Fibroblast of lung (primary cell): ENCODE data around the gene CHRND. TPM values are rescaled to one million over a fixed set of nuclear protein-coding genes. Genes with fewer than 3 reads are reported as not detected.

Experiments
- DNase-seq, 2 donors: peaks; one replicate each; pipeline versions ENCODE4 v3.0.0 to v3.0.0-alpha.2; 2010; ENCODE audit warnings: low read depth in 2 of 2
- H2AFZ ChIP-seq: 2 replicates; pipeline ENCODE4 v1.5.1; 2012; ENCODE audit warnings: low read length, control low read depth, inconsistent platforms
- H3K27ac ChIP-seq: 2 replicates; pipeline ENCODE4 v1.5.1; 2011; ENCODE audit warnings: low read length, control low read depth; ENCODE audit not compliant: insufficient read depth
- H3K27me3 ChIP-seq: 2 replicates; pipeline ENCODE4 v1.5.1; 2011; ENCODE audit warnings: mild to moderate bottlenecking, low read length; ENCODE audit not compliant: control insufficient read depth, insufficient read depth
- H3K36me3 ChIP-seq: 2 replicates; pipeline ENCODE4 v1.5.1; 2011; ENCODE audit warnings: low read length; ENCODE audit not compliant: control insufficient read depth, insufficient read depth
- H3K4me1 ChIP-seq: 2 replicates; pipeline ENCODE4 v1.5.1; 2011; ENCODE audit warnings: low read length; ENCODE audit not compliant: control insufficient read depth, insufficient read depth; ENCODE audit errors: extremely low read depth
- H3K4me2 ChIP-seq: 2 replicates; pipeline ENCODE4 v1.5.1; 2011; ENCODE audit warnings: low read length, control low read depth; ENCODE audit not compliant: insufficient read depth; ENCODE audit errors: extremely low read depth
- H3K4me3 ChIP-seq, 4 experiments: fragments of 200-600 bp in 1 of 4; sonication (generic) in 1 of 4; replicated peaks in 1 of 4; 2 replicates each; pipeline ENCODE4 v1.5.1; 2011 to 2016; ENCODE audit warnings: low read length in 4 of 4, low read depth in 3 of 4, mild to moderate bottlenecking in 3 of 4, control low read depth in 2 of 4, inconsistent platforms in 1 of 4, mixed read lengths in 1 of 4; ENCODE audit not compliant: insufficient read depth in 1 of 4; ENCODE audit errors: control extremely low read depth in 1 of 4
- H3K79me2 ChIP-seq: 2 replicates; pipeline ENCODE4 v1.5.1; 2012; ENCODE audit warnings: mild to moderate bottlenecking, low read length, inconsistent platforms; ENCODE audit not compliant: control insufficient read depth, insufficient read depth
- H3K9ac ChIP-seq: 2 replicates; pipeline ENCODE4 v1.5.1; 2011; ENCODE audit warnings: mild to moderate bottlenecking, low read length, control low read depth; ENCODE audit not compliant: insufficient read depth
- H3K9me3 ChIP-seq: 2 replicates; pipeline ENCODE4 v1.5.1; 2012; ENCODE audit warnings: low read depth, low read length; ENCODE audit not compliant: control insufficient read depth, insufficient read depth
- H4K20me1 ChIP-seq: 2 replicates; pipeline ENCODE4 v1.5.1; 2011; ENCODE audit warnings: low read length; ENCODE audit not compliant: control insufficient read depth, insufficient read depth; ENCODE audit errors: extremely low read depth
- CTCF ChIP-seq, 2 donors: IDR thresholded peaks in 1 of 2; conservative IDR thresholded peaks in 1 of 2; 1 replicate in 1 of 2; 2 replicates in 1 of 2; pipeline ENCODE4 v1.5.1; 2011 to 2012; ENCODE audit warnings: low read length in 2 of 2, control low read depth in 1 of 2, inconsistent platforms in 1 of 2, low read depth in 1 of 2, mild to moderate bottlenecking in 1 of 2
- EZH2 ChIP-seq: IDR thresholded peaks from 2 replicates; pipeline ENCODE4 v1.5.1; 2012; ENCODE audit warnings: low read length, control low read depth, mild to moderate bottlenecking; ENCODE audit errors: missing control alignments
- polyA plus RNA-seq, 2 donors: library from polyadenylated mRNA; depleted of rRNA in 1 of 2; stranded (reverse) in 1 of 2; unstranded in 1 of 2; fragments of >200 nt; gene quantifications; 2 replicates each; pipeline ENCODE4 v1.2.1, GENCODE V29; 2011 to 2012; ENCODE audit warnings: missing spikeins in 1 of 2
- total RNA-seq: library from RNA; depleted of rRNA; stranded (reverse); fragments of >200 nt; gene quantifications from 2 replicates; pipeline ENCODE4 v1.2.1, GENCODE V29; 2014

The CHRND gene
- total and polyA plus RNA-seq, 2 donors (not counting 1 experiment from before 2014, with no cell fraction given): not detected

DNA sequence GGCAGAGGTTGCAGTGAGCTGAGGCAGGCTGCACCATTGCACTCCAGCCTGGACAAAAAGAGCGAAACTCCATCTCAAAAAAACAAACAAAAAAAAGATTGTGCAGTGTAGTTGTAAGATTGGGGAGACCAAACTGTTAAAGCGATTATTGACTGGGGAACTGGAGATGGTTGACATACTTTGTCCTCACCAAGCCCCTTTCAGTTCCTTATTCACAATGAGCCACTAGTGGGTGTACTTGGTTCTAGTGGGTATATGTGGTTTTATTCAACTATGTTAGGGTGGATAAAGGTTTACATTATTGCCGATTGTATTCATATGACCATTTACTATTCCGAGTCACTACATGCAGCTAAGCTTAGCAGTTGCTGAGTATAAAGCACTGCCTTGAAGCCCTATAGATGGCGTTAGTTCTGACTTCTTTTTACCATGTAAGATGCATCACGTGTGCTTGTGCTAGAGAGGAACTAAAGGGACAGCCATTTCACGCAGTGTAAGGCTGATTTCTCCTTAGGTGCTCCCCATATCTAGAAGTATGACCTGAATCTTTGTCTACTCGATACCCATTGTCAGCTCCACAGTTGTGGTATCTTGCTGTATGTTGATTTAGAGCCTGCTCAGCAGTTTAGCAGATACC lies 36.7 kb downstream of the CHRND start:
- Histone ChIP-seq H3K36me3 (peaks cover 7% of the 10 kb centered on the region), H3K27ac (no peak overlapping the region)

DNA sequence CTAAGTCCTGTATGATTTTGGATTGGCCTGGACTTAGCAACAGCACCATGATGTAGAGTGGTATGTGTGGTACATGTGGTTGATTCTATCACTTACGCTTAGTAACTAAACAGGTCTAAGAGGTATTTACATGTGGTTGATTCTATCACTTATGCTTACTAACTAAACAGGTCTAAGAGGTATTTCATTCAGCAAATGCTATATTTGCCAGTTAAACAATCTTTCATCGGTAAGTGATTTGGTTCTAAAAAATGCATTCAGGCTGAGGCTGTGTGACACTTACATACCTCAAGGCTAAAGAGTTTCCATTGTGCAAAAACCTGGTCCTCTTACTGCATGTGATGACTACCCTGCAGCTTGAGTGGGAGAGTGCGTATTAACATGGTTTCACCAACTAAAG lies 37.6 kb downstream of the CHRND start:
- Histone ChIP-seq H3K4me1 (peaks cover 2% of the 10 kb centered on the region), H3K4me3 (no peak overlapping the region), H2AFZ (no peak overlapping the region), H3K36me3 (peaks cover 6% of the 10 kb centered on the region), H3K27ac (no peak overlapping the region), H4K20me1 (no peaks in the 10 kb centered on the region), H3K9ac (no peak overlapping the region), H3K9me3 (no peaks in the 10 kb centered on the region), H3K27me3 (no peaks in the 10 kb centered on the region), H3K79me2 (no peaks in the 10 kb centered on the region), H3K4me2 (no peak overlapping the region)
- peak in 1 of 2 donors; percentile 74 for DNase-seq
- TF ChIP-seq EZH2: no peak
- no peak for TF ChIP-seq CTCF (conservative IDR thresholded peaks at IDR 0.05 in 1 of 2, IDR thresholded peaks at IDR 0.05 in 1 of 2; ENCODE audit: low read depth in 1 of 2, low read length in 2 of 2)

More for the DNA sequence above, 36.7 kb downstream of the CHRND start:
- H4K20me1 ChIP-seq: no peaks in the 10 kb centered on the region
- H3K4me3 ChIP-seq: no peak overlapping the region
- no peak for DNase-seq
- no peak overlapping the region for H3K4me2 ChIP-seq
- no peaks in the 10 kb centered on the region for H3K27me3 ChIP-seq
- no peak overlapping the region for H2AFZ ChIP-seq
- H3K9ac ChIP-seq: no peak overlapping the region
- TF ChIP-seq EZH2 (no peak), CTCF (conservative IDR thresholded peaks at IDR 0.05 in 1 of 2, IDR thresholded peaks at IDR 0.05 in 1 of 2; ENCODE audit: low read depth in 1 of 2, low read length in 2 of 2) (no peak)
- no peaks in the 10 kb centered on the region for H3K9me3 ChIP-seq
- H3K4me1 ChIP-seq: no peaks in the 10 kb centered on the region
- peaks cover 2% of the 10 kb centered on the region for H3K79me2 ChIP-seq

- no peak overlapping the region for H3K9ac ChIP-seq
Observed at GRCh38 chr2:232567721-232568120, 41.8 kb downstream of the CHRND start.

More at GRCh38 chr2:232567721-232568120, 41.8 kb downstream of the CHRND start:
- Histone ChIP-seq H3K79me2 (no peaks in the 10 kb centered on the region), H3K36me3 (peaks cover 12% of the 10 kb centered on the region), H3K4me2 (no peak overlapping the region), H3K9me3 (no peaks in the 10 kb centered on the region), H3K27ac (peak overlapping the region; percentile 64), H3K4me1 (peaks cover 2% of the 10 kb centered on the region), H3K4me3 (no peak overlapping the region), H3K27me3 (no peaks in the 10 kb centered on the region), H4K20me1 (no peaks in the 10 kb centered on the region), H2AFZ (no peak overlapping the region)
- TF ChIP-seq CTCF (conservative IDR thresholded peaks at IDR 0.05 in 1 of 2, IDR thresholded peaks at IDR 0.05 in 1 of 2; ENCODE audit: low read depth in 1 of 2, low read length in 2 of 2) (no peak), EZH2 (no peak)
- DNase-seq: no peak
